HG02763 (cell line): ENCODE measurements around the gene AP1G2.
"Not testable (repeated sequence)": the region's sequence is repeated elsewhere in the genome, so short reads cannot be mapped to it uniquely, and the experiment has no call there.

Source experiments
- ATAC-seq: cut with Tn5 transposase; IDR thresholded peaks from one replicate; pipeline ENCODE4 v1.9.1; 2021; ENCODE audit warnings: mild to moderate bottlenecking, moderate library complexity; ENCODE audit not compliant: unreplicated experiment

AP1G2 gene

GRCh38 chr14:23600322-23600707 lies 32.7 kb upstream of the AP1G2 start:
- no peak for ATAC-seq

- ATAC-seq, result not testable (repeated sequence)
These were observed 26.6 kb upstream of the AP1G2 start for GRCh38 chr14:23594191-23594590.

DNA sequence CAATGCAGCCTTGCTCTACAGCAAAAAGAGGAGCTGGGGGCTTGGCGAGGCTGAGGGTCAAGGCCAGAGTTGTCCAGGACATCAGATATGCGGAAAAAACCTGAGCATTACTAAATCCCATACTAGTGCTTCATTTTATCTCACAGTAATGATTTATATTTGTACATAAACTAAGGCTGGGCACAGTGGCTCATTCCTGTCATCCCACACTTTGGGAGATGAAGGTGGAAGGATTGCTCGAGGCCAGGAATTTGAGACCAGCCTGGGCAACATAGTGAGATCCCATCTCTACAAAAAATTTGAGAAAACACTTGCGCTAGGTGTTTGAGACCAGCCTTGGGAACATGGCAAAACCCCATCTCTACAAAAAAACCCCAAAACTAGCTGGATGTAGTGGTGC lies 22.6 kb upstream of the AP1G2 start:
- ATAC-seq, result no peak

GRCh38 chr14:23589606-23590005 lies 22.0 kb upstream of the AP1G2 start:
- ATAC-seq, result no peak

DNA sequence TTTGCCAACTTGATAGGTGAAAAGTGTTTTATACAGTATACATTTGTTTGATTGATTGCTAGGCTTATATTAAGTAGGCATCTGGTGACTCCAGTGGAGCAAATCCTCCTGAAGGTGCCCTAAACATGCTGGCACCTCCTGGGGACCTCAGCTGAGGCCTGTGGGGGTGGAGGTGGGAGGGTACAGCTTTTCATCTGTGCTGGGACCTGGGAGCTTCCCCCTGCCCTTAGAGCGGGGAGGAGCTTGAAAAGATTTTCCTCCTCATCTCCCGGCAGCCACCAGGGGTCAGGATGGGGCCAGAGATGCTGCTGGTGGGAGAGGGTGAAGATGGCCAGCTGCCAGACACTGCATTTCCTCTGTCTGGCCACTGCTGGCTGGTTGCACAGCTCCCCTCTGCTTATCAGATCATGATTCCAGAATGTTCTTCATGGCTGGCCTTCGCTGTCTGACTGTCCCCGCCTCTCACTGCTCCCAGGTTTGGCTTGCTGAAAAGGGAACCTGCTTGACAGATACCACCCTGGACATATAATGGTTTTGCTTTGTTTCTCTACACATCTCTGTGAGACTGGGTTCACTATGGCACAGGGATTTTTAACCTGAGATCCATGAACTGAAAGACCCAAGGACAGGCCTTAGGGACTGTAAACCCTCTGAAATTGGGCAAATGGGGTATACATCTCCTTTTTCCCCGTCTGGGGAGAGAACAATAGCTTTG lies 21.4 kb upstream of the AP1G2 start:
- peak; percentile 98 for ATAC-seq

GRCh38 chr14:23584527-23585203 lies 17.1 kb upstream of the AP1G2 start:
- ATAC-seq, result not testable (repeated sequence)

- ATAC-seq, result not testable (repeated sequence)
These were observed 16.4 kb upstream of the AP1G2 start for GRCh38 chr14:23583761-23584526.

GRCh38 chr14:23582906-23583760 lies 15.5 kb upstream of the AP1G2 start:
- no peak for ATAC-seq

DNA sequence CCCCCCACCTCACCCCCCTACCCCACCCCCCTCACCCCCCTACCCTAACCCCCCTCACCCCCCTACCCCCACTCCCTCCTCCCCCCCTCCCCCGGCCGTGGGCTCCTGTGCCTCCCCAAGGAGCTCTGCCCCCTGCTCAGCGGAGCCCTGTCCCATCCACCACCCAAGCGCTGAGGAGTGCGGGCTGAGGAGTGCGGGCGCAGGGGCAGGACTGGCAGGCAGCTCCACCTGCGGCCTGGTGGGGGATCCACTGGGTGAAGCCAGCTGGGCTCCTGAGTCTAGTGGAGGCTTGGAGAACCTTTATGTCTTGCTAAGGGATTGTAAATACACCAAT lies 13.3 kb upstream of the AP1G2 start:
- no peak for ATAC-seq

DNA sequence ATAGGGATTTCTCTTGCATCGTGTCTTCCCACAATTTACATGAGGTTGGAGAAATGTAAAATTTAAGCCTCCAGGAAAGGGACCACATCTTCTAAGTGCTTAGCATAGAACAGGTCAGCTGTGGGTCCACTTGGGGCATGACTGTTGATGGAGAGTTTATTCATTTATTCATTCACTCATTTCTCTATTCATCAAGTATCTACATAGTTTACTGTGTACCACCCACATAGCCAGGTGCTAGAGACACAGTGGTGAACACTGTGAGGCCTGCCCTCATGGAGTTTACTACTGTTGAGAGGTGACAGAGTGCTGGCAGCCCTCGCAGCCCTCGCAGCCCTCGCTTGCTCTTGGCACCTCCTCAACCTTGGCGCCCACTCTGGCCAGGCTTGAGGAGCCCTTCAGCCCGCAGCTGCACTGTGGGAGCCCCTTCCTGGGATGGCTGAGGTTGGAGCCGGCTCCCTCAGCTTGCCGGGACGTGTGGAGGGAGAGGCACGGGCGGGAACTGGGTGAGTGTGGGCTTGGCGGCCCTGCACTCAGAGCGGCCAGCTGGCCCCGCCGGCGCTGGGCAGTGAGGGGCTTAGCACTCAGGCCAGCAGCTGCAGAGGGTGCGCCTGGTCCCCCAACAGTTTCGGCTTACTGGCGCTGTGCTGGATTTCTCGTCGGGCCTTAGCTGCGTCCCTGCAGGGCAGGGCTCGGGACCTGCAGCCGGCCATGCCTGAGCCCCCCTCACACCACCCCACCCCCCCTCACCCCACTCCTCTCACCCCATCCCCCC lies 12.7 kb upstream of the AP1G2 start:
- ATAC-seq, result no peak

GRCh38 chr14:23579739-23580138 lies 12.1 kb upstream of the AP1G2 start:
- ATAC-seq, result no peak

DNA sequence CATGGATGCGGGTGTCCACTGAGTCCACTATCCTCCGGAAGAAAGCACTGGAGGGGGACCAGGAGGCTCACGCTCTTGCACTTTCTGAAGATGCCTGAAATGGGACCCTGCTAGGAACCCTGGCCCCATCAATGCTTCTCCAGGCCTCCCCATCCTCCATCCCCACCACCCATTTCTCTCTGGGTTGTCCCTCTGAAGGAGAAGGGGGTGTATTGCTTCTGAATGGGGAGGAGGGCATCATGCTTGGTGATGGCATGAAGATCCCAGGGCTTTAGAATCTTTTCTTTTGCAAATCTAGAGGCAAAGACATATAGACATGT lies 11.7 kb upstream of the AP1G2 start:
- ATAC-seq, result no peak

DNA sequence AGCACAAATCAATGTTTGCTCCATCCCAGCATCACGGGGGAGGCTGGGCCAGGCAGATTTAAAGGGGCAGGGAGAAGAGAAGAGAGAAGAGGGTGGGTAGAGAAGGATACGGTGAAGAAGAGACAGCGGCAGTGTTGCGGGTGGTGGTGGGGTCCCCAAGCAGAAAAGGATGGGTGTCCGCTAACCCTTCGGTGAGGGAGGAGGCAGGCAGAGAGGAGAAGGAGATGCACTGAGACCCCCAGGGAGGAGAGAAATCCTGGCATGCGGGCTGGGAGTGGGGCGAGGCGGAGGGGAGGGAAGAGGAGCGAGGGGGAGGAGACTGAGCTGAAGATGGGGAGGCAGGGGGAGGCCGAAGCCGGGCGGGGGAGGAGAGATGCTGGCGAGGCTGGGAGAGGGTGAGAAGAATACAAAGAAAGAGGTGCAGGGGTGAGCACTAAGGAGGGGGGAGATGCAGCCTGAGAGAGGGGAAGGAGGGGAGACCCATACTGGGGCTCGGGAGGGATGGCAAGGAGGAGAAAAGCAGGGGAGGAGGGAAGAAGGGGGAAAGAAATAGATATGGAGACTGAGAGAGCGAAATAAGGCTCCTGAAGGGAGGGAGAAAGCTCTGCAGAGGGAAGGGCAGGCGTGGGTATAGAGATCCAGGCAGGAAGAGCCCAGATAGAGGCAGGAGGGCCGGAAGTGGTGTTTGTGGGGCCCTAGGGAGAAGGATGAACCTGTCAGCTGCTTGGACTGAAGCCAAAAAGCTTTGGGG lies 11.1 kb upstream of the AP1G2 start, which contains the start of gene JPH4:
TSS of gene JPH4 (minus strand) at position 231 of the 751 bp plus-strand sequence. CDS start 1,337 bp downstream, outside the sequence.
- ATAC-seq, result no peak

DNA sequence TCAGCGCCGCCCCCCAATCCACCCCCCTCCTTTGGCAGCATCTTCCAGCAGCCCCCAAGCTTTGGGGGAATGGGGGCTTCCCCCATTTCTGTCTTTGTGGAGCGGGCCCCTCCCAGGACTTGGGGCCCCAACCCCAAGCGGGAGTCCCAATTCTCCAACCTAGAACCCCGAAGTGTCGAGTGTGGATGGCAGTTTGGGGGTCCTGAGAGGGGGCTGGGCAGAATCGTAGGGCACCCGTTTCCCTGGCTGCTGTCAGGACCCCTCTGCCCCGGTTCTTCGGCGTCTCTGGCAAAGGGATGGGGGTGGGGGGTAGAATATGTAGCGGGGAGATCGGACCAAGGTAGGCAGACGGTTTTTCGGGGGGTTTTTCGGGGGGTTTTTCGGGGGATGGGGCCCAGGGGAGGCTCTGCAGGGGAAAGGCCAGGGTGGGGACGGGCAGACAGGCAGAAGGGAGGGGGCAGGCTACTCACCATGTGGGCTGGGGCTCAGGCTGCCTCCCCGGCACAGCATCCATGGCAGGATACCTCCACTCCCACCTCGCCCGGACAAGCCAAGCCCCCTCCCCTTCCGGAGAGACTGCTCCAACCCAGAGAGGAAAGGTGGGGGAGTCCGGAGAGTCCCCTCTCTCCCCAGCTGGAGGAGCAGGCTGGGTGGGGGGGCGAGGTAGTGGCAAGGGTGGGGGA lies 10.3 kb upstream of the AP1G2 start:
- ATAC-seq, result no peak

DNA sequence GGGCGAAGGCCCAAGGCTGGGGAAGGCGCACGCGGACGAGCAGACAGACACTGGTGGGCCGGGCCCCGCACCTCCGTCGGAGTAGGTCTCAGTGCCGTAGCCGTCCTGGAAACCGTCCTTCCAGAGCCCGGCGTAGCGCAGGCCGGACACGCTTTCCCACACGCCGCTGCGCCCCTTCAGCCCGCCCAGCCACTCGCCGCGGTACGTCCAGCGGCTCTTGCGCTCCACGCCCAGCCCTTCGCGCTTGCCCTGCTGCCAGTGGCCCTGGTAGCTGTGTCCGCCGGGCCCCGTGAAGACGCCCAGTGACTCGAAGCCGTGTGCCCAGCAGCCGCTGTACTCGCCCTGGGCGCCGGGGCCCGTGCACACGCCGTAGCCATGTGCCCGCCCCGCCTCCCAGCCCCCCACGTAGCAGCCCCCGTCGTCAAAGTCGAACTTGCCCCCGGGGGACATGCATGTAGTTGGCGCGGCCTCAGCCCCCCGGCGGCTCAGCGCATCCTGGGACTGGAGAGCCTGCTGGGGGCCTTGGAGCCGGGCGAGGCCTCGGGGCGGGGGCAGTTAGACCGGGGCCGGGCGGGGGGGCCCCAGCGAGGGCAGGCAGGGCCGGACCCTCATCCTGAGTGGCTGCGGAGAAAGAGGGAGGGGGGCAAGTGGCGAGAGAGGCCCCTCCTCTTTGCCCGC lies 9.6 kb upstream of the AP1G2 start:
- ATAC-seq, result no peak

DNA sequence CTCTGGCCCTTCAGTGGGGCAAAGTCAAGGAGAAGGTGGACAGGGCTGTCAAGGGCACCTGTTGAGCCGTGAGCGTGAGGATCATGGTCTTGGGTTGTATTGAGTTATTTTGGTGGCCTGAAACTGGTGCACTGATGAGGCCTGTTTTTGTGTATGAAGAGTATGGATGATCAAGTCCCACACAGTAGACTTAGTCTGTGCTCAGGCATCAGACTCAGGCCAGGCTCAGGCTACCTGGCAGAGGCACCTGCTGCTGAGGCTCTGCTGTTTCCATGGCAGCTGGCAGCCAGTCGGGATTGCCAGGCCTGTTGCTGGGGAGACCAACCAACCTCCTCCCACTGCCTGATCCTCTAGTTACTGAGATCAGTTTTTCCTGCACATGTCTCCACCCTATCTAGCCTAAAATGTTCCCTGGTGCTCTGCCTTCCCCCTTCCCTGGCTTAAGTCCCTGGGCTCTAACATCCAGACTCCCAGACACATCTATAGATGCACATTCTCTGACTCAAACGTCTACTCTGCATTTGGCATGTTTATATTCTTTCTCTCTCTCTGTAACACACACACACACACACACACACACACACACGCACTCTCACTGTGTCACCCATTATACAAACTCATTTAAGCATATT lies 5.9 kb upstream of the AP1G2 start:
- ATAC-seq, result no peak

GRCh38 chr14:23572836-23573235 lies 5.2 kb upstream of the AP1G2 start:
- no peak for ATAC-seq

GRCh38 chr14:23572524-23572828 lies 4.9 kb upstream of the AP1G2 start:
- no peak for ATAC-seq
